Epidermal melanocyte (primary cell): ENCODE measurements around the gene MOGAT3.
A peak's percentile ranks its signal among the peaks of the same experiment; 100 is the strongest.

Experiments used
- DNase-seq: peaks from one replicate; pipeline ENCODE4 v3.0.0; 2011; ENCODE audit warnings: low spot score; ENCODE audit not compliant: insufficient read length

MOGAT3 gene

GRCh38 chr7:101160910-101161309 is 39.9 kb downstream of the MOGAT3 start:
- no peak for DNase-seq

GRCh38 chr7:101159696-101160674 is 40.9 kb downstream of the MOGAT3 start:
- no peak for DNase-seq

GRCh38 chr7:101156866-101157589 is 43.8 kb downstream of the MOGAT3 start:
- no peak for DNase-seq

- DNase-seq, result no peak
Observed at GRCh38 chr7:101156277-101156676, 44.6 kb downstream of the MOGAT3 start.

- no peak for DNase-seq
Observed at GRCh38 chr7:101155303-101155702, 45.5 kb downstream of the MOGAT3 start.

GRCh38 chr7:101154693-101155102 is 46.1 kb downstream of the MOGAT3 start:
- no peak for DNase-seq

- peak; percentile 100 for DNase-seq
Observed at GRCh38 chr7:101153969-101154692, 46.7 kb downstream of the MOGAT3 start, which contains the start of gene AP1S1. TSS of gene AP1S1 (plus strand) at chr7:101154476. CDS start at chr7:101154515, 39 bp downstream.

GRCh38 chr7:101151908-101152651 is 48.8 kb downstream of the MOGAT3 start:
- no peak for DNase-seq
